GM23338 (cell line): ENCODE measurements around the gene JAZF1. TPM values are rescaled to one million over a fixed set of nuclear protein-coding genes. Genes with fewer than 3 reads are reported as not detected.

Source experiments
- ATAC-seq: fragments of 200-7000 bp; cut with Tn5 transposase; 3 replicates; pipeline ENCODE4 v1.9.1; 2020
- DNase-seq: peaks from one replicate; pipeline ENCODE4 v3.0.0-alpha.2; 2015; ENCODE audit warnings: low spot score
- H2AFZ ChIP-seq: fragments of 200-600 bp; sonication (generic); 2 replicates; pipeline ENCODE4 v1.8.0; 2016; ENCODE audit warnings: antibody characterized with exemption, mild to moderate bottlenecking, moderate library complexity
- H3F3A ChIP-seq: fragments of 200-600 bp; sonication (generic); replicated peaks from 2 replicates; pipeline ENCODE4 v1.8.0; 2017; ENCODE audit warnings: antibody characterized with exemption, mixed run types, low read depth
- H3K27ac ChIP-seq: fragments of 200-600 bp; sonication (generic); 2 replicates; pipeline ENCODE4 v1.6.1; 2016; ENCODE audit warnings: low read depth
- H3K27me3 ChIP-seq: fragments of 200-600 bp; sonication (generic); 2 replicates; pipeline ENCODE4 v1.8.0; 2016; ENCODE audit warnings: mild to moderate bottlenecking, mixed run types, moderate library complexity; ENCODE audit not compliant: insufficient read depth
- H3K36me3 ChIP-seq: fragments of 200-600 bp; sonication (generic); 2 replicates; pipeline ENCODE4 v1.8.0; 2016; ENCODE audit warnings: mild to moderate bottlenecking; ENCODE audit not compliant: insufficient read depth
- H3K4me1 ChIP-seq: fragments of 200-600 bp; sonication (generic); 2 replicates; pipeline ENCODE4 v1.8.0; 2016; ENCODE audit warnings: mild to moderate bottlenecking, moderate library complexity; ENCODE audit not compliant: insufficient read depth
- H3K4me2 ChIP-seq: fragments of 200-600 bp; sonication (generic); 2 replicates; pipeline ENCODE4 v1.7.1; 2017; ENCODE audit warnings: mixed run types
- H3K4me3 ChIP-seq: fragments of 200-600 bp; sonication (generic); 2 replicates; pipeline ENCODE4 v1.6.1; 2016; ENCODE audit warnings: mixed run types
- H3K79me2 ChIP-seq: fragments of 200-600 bp; sonication (generic); replicated peaks from 2 replicates; pipeline ENCODE4 v1.8.0; 2017; ENCODE audit warnings: mild to moderate bottlenecking; ENCODE audit not compliant: insufficient read depth
- H3K9me2 ChIP-seq: fragments of 200-600 bp; sonication (generic); 2 replicates; pipeline ENCODE4 v1.8.0; 2017; ENCODE audit not compliant: insufficient read depth
- H4K20me1 ChIP-seq: fragments of 200-600 bp; sonication (generic); replicated peaks from 2 replicates; pipeline ENCODE4 v1.8.0; 2017; ENCODE audit warnings: mild to moderate bottlenecking; ENCODE audit not compliant: insufficient read depth
- H3K27ac Mint-ChIP-seq: 2 replicates; pipeline ENCODE4 v1.8.0; 2020; ENCODE audit warnings: inconsistent platforms, mild to moderate bottlenecking, moderate library complexity, mixed read lengths
- H3K27me3 Mint-ChIP-seq: 3 replicates; pipeline ENCODE4 v1.8.0; 2022; ENCODE audit warnings: low read depth, mild to moderate bottlenecking, moderate library complexity, mixed read lengths, inconsistent platforms; ENCODE audit not compliant: insufficient read depth, poor library complexity
- H3K36me3 Mint-ChIP-seq: 3 replicates; pipeline ENCODE4 v1.8.0; 2021; ENCODE audit warnings: low read depth, mild to moderate bottlenecking, inconsistent platforms, moderate library complexity, mixed read lengths
- H3K4me1 Mint-ChIP-seq: 3 replicates; pipeline ENCODE4 v1.8.0; 2020; ENCODE audit warnings: mild to moderate bottlenecking, inconsistent platforms, mixed read lengths
- H3K4me3 Mint-ChIP-seq: 3 replicates; pipeline ENCODE4 v1.8.0; 2021; ENCODE audit warnings: moderate library complexity, mild to moderate bottlenecking, inconsistent platforms, mixed read lengths
- H3K9me3 Mint-ChIP-seq: 3 replicates; pipeline ENCODE4 v1.8.0; 2020; ENCODE audit warnings: moderate library complexity, mild to moderate bottlenecking, inconsistent platforms, mixed read lengths
- CREB1 ChIP-seq: fragments of 250-450 bp; sonication (Bioruptor Pico); IDR thresholded peaks from 2 replicates; pipeline ENCODE4 v1.5.0; 2020; ENCODE audit warnings: low read depth, mild to moderate bottlenecking, moderate library complexity
- CTCF ChIP-seq, 2 experiments: fragments of 200-600 bp in 1 of 2; sonication (generic) in 1 of 2; conservative IDR thresholded peaks; 2 replicates each; pipeline versions ENCODE4 v1.5.1 to v1.6.1; 2016 to 2017; ENCODE audit warnings: antibody characterized with exemption in 2 of 2, low read depth in 2 of 2, mild to moderate bottlenecking in 2 of 2, moderate library complexity in 1 of 2
- EZH2 ChIP-seq: fragments of 200-600 bp; sonication (generic); IDR thresholded peaks from one replicate; pipeline ENCODE4 v1.8.0; 2017; ENCODE audit warnings: antibody characterized with exemption, mild to moderate bottlenecking, low read depth; ENCODE audit not compliant: unreplicated experiment
- EZH2phosphoT487 ChIP-seq: fragments of 200-600 bp; sonication (generic); IDR thresholded peaks from one replicate; pipeline ENCODE4 v1.8.1; 2018; ENCODE audit warnings: antibody characterized with exemption; ENCODE audit not compliant: unreplicated experiment
- NANOG ChIP-seq: IDR thresholded peaks from 2 replicates; pipeline ENCODE4 v1.6.1; 2016; ENCODE audit warnings: antibody characterized with exemption, borderline replicate concordance
- POLR2AphosphoS5 ChIP-seq: IDR thresholded peaks from 2 replicates; pipeline ENCODE4 v1.6.1; 2016; ENCODE audit warnings: antibody characterized with exemption, low read depth
- STAT1 ChIP-seq: IDR thresholded peaks from one replicate; pipeline ENCODE4 v1.6.1; 2016; ENCODE audit warnings: antibody characterized with exemption; ENCODE audit not compliant: unreplicated experiment
- ZNF114 ChIP-seq: fragments of 250-450 bp; sonication (Bioruptor Pico); IDR thresholded peaks from 2 replicates; pipeline ENCODE4 v1.5.0; 2020; ENCODE audit warnings: mild to moderate bottlenecking, moderate library complexity
- ZNF331 ChIP-seq: fragments of 250-450 bp; sonication (Bioruptor Pico); IDR thresholded peaks from 2 replicates; pipeline ENCODE4 v1.5.0; 2020; ENCODE audit warnings: low read depth, mild to moderate bottlenecking, moderate library complexity
- ZNF462 ChIP-seq: fragments of 250-450 bp; sonication (Bioruptor Pico); IDR thresholded peaks from 2 replicates; pipeline ENCODE4 v1.5.0; 2020; ENCODE audit warnings: mild to moderate bottlenecking, moderate library complexity
- polyA plus RNA-seq: library from polyadenylated mRNA; unstranded; fragments of >200 nt; fragmentation: Nextera tagmentation; extraction: Ambion mirVana; gene quantifications from 2 replicates; pipeline ENCODE4 v1.2.1, GENCODE V29; 2016
- total RNA-seq: library from RNA; depleted of rRNA; stranded (reverse); fragments of >200 nt; shearing (Covaris generic); gene quantifications from 2 replicates; pipeline ENCODE4 v1.2.3, GENCODE V29; 2014
- TF ChIP-seq, protein P1 (sequence below): IDR thresholded peaks from one replicate; pipeline ENCODE4 v1.6.1; 2018; ENCODE audit warnings: antibody characterized with exemption; ENCODE audit not compliant: unreplicated experiment

JAZF1 gene
- total and polyA plus RNA-seq, 2 experiments from 2014 or later = 12.2 to 22.2 TPM

DNA sequence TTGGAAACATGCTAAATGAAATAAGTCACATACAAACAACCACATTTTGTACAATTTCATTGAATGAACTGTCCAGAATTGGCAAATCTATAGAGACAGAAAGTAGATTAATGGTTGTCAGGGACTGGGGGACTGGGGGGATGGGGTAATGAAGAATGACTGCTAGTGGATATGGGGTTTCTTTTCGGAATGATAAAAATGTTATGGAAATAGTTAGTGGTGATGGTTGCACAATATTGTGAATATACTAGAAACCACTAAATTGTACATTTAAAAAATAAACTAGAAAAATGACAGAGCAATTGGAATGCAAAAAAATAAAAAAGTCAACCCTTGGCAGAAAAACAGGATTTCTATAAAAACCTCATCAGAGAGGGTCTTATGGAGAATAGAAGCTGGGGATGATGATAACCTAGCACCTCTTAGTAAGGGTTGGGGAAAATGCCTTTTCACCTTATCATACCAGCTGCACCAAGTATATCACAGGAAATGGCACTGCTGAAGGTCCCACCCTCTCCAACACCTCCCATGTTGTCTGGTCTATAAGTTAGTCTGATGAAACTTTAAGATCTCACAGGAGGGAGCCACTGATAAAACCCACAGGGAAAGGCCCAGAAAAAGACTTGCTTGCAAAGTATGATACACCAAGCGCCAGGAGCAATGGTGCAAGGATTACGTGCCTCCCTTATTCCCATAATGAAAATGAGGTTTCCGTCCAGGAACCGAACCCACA lies 23.1 kb upstream of the JAZF1 start (continued):
- TF ChIP-seq NANOG (no peak), EZH2phosphoT487 (no peak), STAT1 (no peak)
- TF ChIP-seq, protein P1, sequence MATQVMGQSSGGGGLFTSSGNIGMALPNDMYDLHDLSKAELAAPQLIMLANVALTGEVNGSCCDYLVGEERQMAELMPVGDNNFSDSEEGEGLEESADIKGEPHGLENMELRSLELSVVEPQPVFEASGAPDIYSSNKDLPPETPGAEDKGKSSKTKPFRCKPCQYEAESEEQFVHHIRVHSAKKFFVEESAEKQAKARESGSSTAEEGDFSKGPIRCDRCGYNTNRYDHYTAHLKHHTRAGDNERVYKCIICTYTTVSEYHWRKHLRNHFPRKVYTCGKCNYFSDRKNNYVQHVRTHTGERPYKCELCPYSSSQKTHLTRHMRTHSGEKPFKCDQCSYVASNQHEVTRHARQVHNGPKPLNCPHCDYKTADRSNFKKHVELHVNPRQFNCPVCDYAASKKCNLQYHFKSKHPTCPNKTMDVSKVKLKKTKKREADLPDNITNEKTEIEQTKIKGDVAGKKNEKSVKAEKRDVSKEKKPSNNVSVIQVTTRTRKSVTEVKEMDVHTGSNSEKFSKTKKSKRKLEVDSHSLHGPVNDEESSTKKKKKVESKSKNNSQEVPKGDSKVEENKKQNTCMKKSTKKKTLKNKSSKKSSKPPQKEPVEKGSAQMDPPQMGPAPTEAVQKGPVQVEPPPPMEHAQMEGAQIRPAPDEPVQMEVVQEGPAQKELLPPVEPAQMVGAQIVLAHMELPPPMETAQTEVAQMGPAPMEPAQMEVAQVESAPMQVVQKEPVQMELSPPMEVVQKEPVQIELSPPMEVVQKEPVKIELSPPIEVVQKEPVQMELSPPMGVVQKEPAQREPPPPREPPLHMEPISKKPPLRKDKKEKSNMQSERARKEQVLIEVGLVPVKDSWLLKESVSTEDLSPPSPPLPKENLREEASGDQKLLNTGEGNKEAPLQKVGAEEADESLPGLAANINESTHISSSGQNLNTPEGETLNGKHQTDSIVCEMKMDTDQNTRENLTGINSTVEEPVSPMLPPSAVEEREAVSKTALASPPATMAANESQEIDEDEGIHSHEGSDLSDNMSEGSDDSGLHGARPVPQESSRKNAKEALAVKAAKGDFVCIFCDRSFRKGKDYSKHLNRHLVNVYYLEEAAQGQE = no peak

DNA sequence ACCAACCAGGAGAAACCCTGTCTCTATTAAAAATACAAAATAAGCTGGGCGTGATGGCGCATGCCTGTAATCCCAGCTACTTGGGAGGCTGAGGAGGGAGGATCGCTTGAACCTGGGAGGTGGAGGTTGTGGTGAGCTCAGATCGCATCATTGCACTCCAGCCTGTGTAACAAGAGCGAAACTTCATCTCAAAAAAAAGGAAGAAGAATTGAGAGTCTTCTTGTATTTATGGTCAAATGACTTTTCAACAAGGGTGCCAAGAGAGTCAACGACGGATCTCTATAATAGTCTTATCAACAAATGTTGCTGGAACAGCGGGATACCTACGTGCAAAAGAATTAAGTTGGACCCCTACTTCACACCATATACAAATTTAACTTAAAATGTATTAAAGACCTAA lies 21.6 kb upstream of the JAZF1 start:
- ATAC-seq (no peak), DNase-seq (no peak)
- no peak overlapping the region for H3K4me3 Mint-ChIP-seq
- Histone ChIP-seq H4K20me1 (no peaks in the 10 kb centered on the region), H2AFZ (no peak overlapping the region), H3F3A (0 out of 2 replicates have a peak, but pooled peaks cover 2% of the 10 kb centered on the region), H3K9me2 (no peaks in the 10 kb centered on the region), H3K4me3 (no peak overlapping the region), H3K79me2 (no peaks in the 10 kb centered on the region), H3K27me3 (no peaks in the 10 kb centered on the region), H3K27ac (no peak overlapping the region), H3K4me2 (no peak overlapping the region), H3K4me1 (no peaks in the 10 kb centered on the region), H3K36me3 (no peaks in the 10 kb centered on the region)
- no peaks in the 10 kb centered on the region; the same call in 2 of the 3 replicates for H3K4me1 Mint-ChIP-seq
- no peaks in the 10 kb centered on the region for H3K36me3 Mint-ChIP-seq
- no peaks in the 10 kb centered on the region for H3K9me3 Mint-ChIP-seq
- H3K27ac Mint-ChIP-seq = no peak overlapping the region
- peaks cover 7% of the 10 kb centered on the region for H3K27me3 Mint-ChIP-seq
- TF ChIP-seq ZNF462 (CRISPR knock-in tag) = no peak
- TF ChIP-seq EZH2 = no peak
- TF ChIP-seq ZNF331 (CRISPR knock-in tag) = no peak
- no peak for TF ChIP-seq NANOG
- no peak for TF ChIP-seq CTCF (conservative IDR thresholded peaks at IDR 0.05; ENCODE audit: low read depth in 2 of 2)
- TF ChIP-seq POLR2AphosphoS5 = no peak
- no peak for TF ChIP-seq CREB1 (CRISPR knock-in tag)
- TF ChIP-seq ZNF114 (CRISPR knock-in tag) = no peak
